DND-41 (cell line): Measurements from ENCODE around the gene SRCIN1.
"Not testable (repeated sequence)": the region's sequence is repeated elsewhere in the genome, so short reads cannot be mapped to it uniquely, and the experiment has no call there.

Experiments used
- ATAC-seq: fragments of 200-7000 bp; cut with Tn5 transposase; 3 replicates; pipeline ENCODE4 v1.9.1; 2021; ENCODE audit warnings: low read depth; ENCODE audit not compliant: insufficient read depth
- DNase-seq: peaks from one replicate; pipeline ENCODE4 v3.0.0-alpha.2; 2020
- H2AFZ ChIP-seq: 2 replicates; pipeline ENCODE4 v1.6.0; 2012; ENCODE audit warnings: low read depth, low read length
- H3K27ac ChIP-seq: 2 replicates; pipeline ENCODE4 v1.5.1; 2012; ENCODE audit warnings: low read length, inconsistent platforms
- H3K27me3 ChIP-seq: fragments of 200-600 bp; sonication (generic); 2 replicates; pipeline ENCODE4 v1.6.0; 2012; ENCODE audit warnings: low read length, mild to moderate bottlenecking, inconsistent platforms; ENCODE audit not compliant: insufficient read depth, poor library complexity
- H3K36me3 ChIP-seq: 2 replicates; pipeline ENCODE4 v1.5.1; 2012; ENCODE audit warnings: low read length, inconsistent platforms; ENCODE audit not compliant: insufficient read depth
- H3K4me1 ChIP-seq: 2 replicates; pipeline ENCODE4 v1.5.1; 2012; ENCODE audit warnings: mild to moderate bottlenecking, low read length; ENCODE audit not compliant: insufficient read depth
- H3K4me2 ChIP-seq: 2 replicates; pipeline ENCODE4 v1.6.0; 2012; ENCODE audit warnings: mild to moderate bottlenecking, moderate library complexity, low read length, inconsistent platforms; ENCODE audit not compliant: insufficient read depth
- H3K4me3 ChIP-seq, 2 experiments: fragments of 200-600 bp in 1 of 2; shearing (Covaris generic) in 1 of 2; 2 replicates each; pipeline ENCODE4 v1.5.1; 2012 to 2016; ENCODE audit warnings: inconsistent platforms in 2 of 2, low read length in 2 of 2, mild to moderate bottlenecking in 2 of 2, low read depth in 1 of 2, moderate library complexity in 1 of 2
- H3K79me2 ChIP-seq: 2 replicates; pipeline ENCODE4 v1.6.0; 2012; ENCODE audit warnings: low read length, inconsistent platforms; ENCODE audit not compliant: insufficient read depth
- H3K9ac ChIP-seq: 2 replicates; pipeline ENCODE4 v1.6.0; 2012; ENCODE audit warnings: low read depth, mild to moderate bottlenecking, inconsistent platforms, low read length, moderate library complexity
- H3K9me3 ChIP-seq: 2 replicates; pipeline ENCODE4 v1.5.1; 2012; ENCODE audit warnings: low read length, moderate library complexity, mild to moderate bottlenecking, inconsistent platforms; ENCODE audit not compliant: insufficient read depth, severe bottlenecking
- H4K20me1 ChIP-seq: 2 replicates; pipeline ENCODE4 v1.6.0; 2012; ENCODE audit warnings: low read length; ENCODE audit not compliant: insufficient read depth
- CTCF ChIP-seq: IDR thresholded peaks from 2 replicates; pipeline ENCODE4 v1.5.1; 2012; ENCODE audit warnings: borderline replicate concordance, low read length, moderate library complexity, mild to moderate bottlenecking; ENCODE audit not compliant: poor library complexity, severe bottlenecking; ENCODE audit errors: extremely low read depth
- EZH2 ChIP-seq: IDR thresholded peaks from 3 replicates; pipeline ENCODE4 v1.6.1; 2012; ENCODE audit warnings: borderline replicate concordance, low read depth, mild to moderate bottlenecking, moderate library complexity, low read length, inconsistent platforms; ENCODE audit not compliant: severe bottlenecking

The SRCIN1 gene

GRCh38 chr17:38632334-38632733 lies 26.6 kb upstream of the SRCIN1 start:
- Histone ChIP-seq H3K27me3 (no peaks in the 10 kb centered on the region), H3K4me3 (no peak overlapping the region), H3K9ac (no peak overlapping the region), H3K9me3 (no peaks in the 10 kb centered on the region), H3K79me2 (no peaks in the 10 kb centered on the region), H3K4me2 (no peak overlapping the region), H3K27ac (no peak overlapping the region), H3K4me1 (no peaks in the 10 kb centered on the region), H4K20me1 (no peaks in the 10 kb centered on the region), H3K36me3 (no peaks in the 10 kb centered on the region), H2AFZ (no peak overlapping the region)
- TF ChIP-seq CTCF, result no peak
- DNase-seq (no peak), ATAC-seq (no peak)

- no peaks in the 10 kb centered on the region for H4K20me1 ChIP-seq
- no peaks in the 10 kb centered on the region for H3K79me2 ChIP-seq
- no peak for ATAC-seq
- no peaks in the 10 kb centered on the region for H3K27me3 ChIP-seq
- TF ChIP-seq CTCF, result no peak
- no peak overlapping the region for H3K4me2 ChIP-seq
- no peak overlapping the region for H3K4me3 ChIP-seq
- no peaks in the 10 kb centered on the region for H3K9me3 ChIP-seq
- H3K9ac ChIP-seq, result no peak overlapping the region
- peak; percentile 10 for DNase-seq
- H2AFZ ChIP-seq, result no peak overlapping the region
- H3K36me3 ChIP-seq, result no peaks in the 10 kb centered on the region
- no peak overlapping the region for H3K27ac ChIP-seq
- no peaks in the 10 kb centered on the region for H3K4me1 ChIP-seq
These were observed 22.7 kb upstream of the SRCIN1 start for GRCh38 chr17:38628441-38628840.

GRCh38 chr17:38627957-38628356 lies 22.2 kb upstream of the SRCIN1 start:
- no peak overlapping the region for H3K27ac ChIP-seq
- no peaks in the 10 kb centered on the region for H4K20me1 ChIP-seq
- no peaks in the 10 kb centered on the region for H3K9me3 ChIP-seq
- no peaks in the 10 kb centered on the region for H3K27me3 ChIP-seq
- no peaks in the 10 kb centered on the region for H3K36me3 ChIP-seq
- H3K79me2 ChIP-seq, result no peaks in the 10 kb centered on the region
- ATAC-seq (no peak), DNase-seq (no peak)
- TF ChIP-seq CTCF (no peak), EZH2 (no peak)
- no peak overlapping the region for H3K9ac ChIP-seq
- H3K4me3 ChIP-seq, result no peak overlapping the region
- H3K4me1 ChIP-seq, result no peaks in the 10 kb centered on the region
- H3K4me2 ChIP-seq, result no peak overlapping the region
- no peak overlapping the region for H2AFZ ChIP-seq

GRCh38 chr17:38626606-38627226 lies 21.0 kb upstream of the SRCIN1 start:
- not testable (repeated sequence) for H3K9me3 ChIP-seq, H3K4me3 ChIP-seq, ATAC-seq, H3K9ac ChIP-seq, H3K4me2 ChIP-seq, H3K36me3 ChIP-seq, H4K20me1 ChIP-seq, H3K27ac ChIP-seq, H2AFZ ChIP-seq, H3K27me3 ChIP-seq, DNase-seq, H3K4me1 ChIP-seq, H3K79me2 ChIP-seq
